T-helper 1 cell treated with Interleukin-12 subunit alpha and Interleukin-12 subunit beta and Interleukin-4 antibody, amounts not matched to agents 30 μg/mL and 1 μg/mL, for 36 hours (primary cell): Measurements from ENCODE around the gene RIMBP2.
"Not testable (repeated sequence)": the region's sequence is repeated elsewhere in the genome, so short reads cannot be mapped to it uniquely, and the experiment has no call there.

ENCODE experiments used
- H3K27ac Mint-ChIP-seq: one replicate; pipeline ENCODE4 v1.8.0; 2021; ENCODE audit warnings: mild to moderate bottlenecking, mixed read lengths
- H3K27me3 Mint-ChIP-seq: one replicate; pipeline ENCODE4 v1.8.0; 2021; ENCODE audit warnings: low read depth, mixed read lengths
- H3K36me3 Mint-ChIP-seq: one replicate; pipeline ENCODE4 v1.8.0; 2021; ENCODE audit warnings: low read depth, mixed read lengths
- H3K4me1 Mint-ChIP-seq: one replicate; pipeline ENCODE4 v1.8.0; 2021; ENCODE audit warnings: low read depth, mixed read lengths
- H3K4me3 Mint-ChIP-seq: one replicate; pipeline ENCODE4 v1.8.0; 2021; ENCODE audit warnings: mild to moderate bottlenecking, moderate library complexity, mixed read lengths
- H3K9me3 Mint-ChIP-seq: one replicate; pipeline ENCODE4 v1.8.0; 2021; ENCODE audit warnings: mixed read lengths

Gene RIMBP2

GRCh38 chr12:130744274-130744673 is 28.2 kb upstream of the RIMBP2 start:
- Mint-ChIP-seq H3K4me3 (no peak overlapping the region), H3K27me3 (peaks cover 6% of the 10 kb centered on the region), H3K27ac (no peak overlapping the region), H3K36me3 (no peaks in the 10 kb centered on the region), H3K9me3 (peaks cover 6% of the 10 kb centered on the region), H3K4me1 (no peaks in the 10 kb centered on the region)

GRCh38 chr12:130743606-130744005 is 27.5 kb upstream of the RIMBP2 start:
- H3K4me3 Mint-ChIP-seq = no peak overlapping the region
- H3K4me1 Mint-ChIP-seq = no peaks in the 10 kb centered on the region
- H3K36me3 Mint-ChIP-seq = no peaks in the 10 kb centered on the region
- no peak overlapping the region for H3K27ac Mint-ChIP-seq
- H3K9me3 Mint-ChIP-seq = peaks cover 6% of the 10 kb centered on the region
- H3K27me3 Mint-ChIP-seq = peaks cover 6% of the 10 kb centered on the region

- Mint-ChIP-seq H3K27me3 (peaks cover 5% of the 10 kb centered on the region), H3K4me1 (no peaks in the 10 kb centered on the region), H3K36me3 (no peaks in the 10 kb centered on the region), H3K4me3 (no peak overlapping the region), H3K27ac (no peak overlapping the region), H3K9me3 (peaks cover 6% of the 10 kb centered on the region)
Observed at GRCh38 chr12:130743176-130743575, 27.1 kb upstream of the RIMBP2 start.

- no peaks in the 10 kb centered on the region for H3K36me3 Mint-ChIP-seq
- no peak overlapping the region for H3K4me3 Mint-ChIP-seq
- peaks cover 6% of the 10 kb centered on the region for H3K9me3 Mint-ChIP-seq
- H3K27ac Mint-ChIP-seq = no peak overlapping the region
- no peaks in the 10 kb centered on the region for H3K27me3 Mint-ChIP-seq
- no peaks in the 10 kb centered on the region for H3K4me1 Mint-ChIP-seq
Observed at GRCh38 chr12:130742716-130743115, 26.6 kb upstream of the RIMBP2 start.

GRCh38 chr12:130742112-130742511 is 26.0 kb upstream of the RIMBP2 start:
- no peaks in the 10 kb centered on the region for H3K36me3 Mint-ChIP-seq
- no peaks in the 10 kb centered on the region for H3K4me1 Mint-ChIP-seq
- peaks cover 6% of the 10 kb centered on the region for H3K9me3 Mint-ChIP-seq
- no peak overlapping the region for H3K27ac Mint-ChIP-seq
- H3K4me3 Mint-ChIP-seq = no peak overlapping the region
- no peaks in the 10 kb centered on the region for H3K27me3 Mint-ChIP-seq

- Mint-ChIP-seq H3K4me1 (no peaks in the 10 kb centered on the region), H3K9me3 (peaks cover 6% of the 10 kb centered on the region), H3K36me3 (no peaks in the 10 kb centered on the region)
Observed at GRCh38 chr12:130739571-130739970, 23.5 kb upstream of the RIMBP2 start.

GRCh38 chr12:130738403-130738802 is 22.3 kb upstream of the RIMBP2 start:
- not testable (repeated sequence) for H3K27ac Mint-ChIP-seq, H3K9me3 Mint-ChIP-seq

More at GRCh38 chr12:130739571-130739970, 23.5 kb upstream of the RIMBP2 start:
- H3K27ac Mint-ChIP-seq = no peak overlapping the region
- no peak overlapping the region for H3K4me3 Mint-ChIP-seq
- H3K27me3 Mint-ChIP-seq = no peaks in the 10 kb centered on the region

GRCh38 chr12:130737731-130738130 is 21.6 kb upstream of the RIMBP2 start:
- no peaks in the 10 kb centered on the region for H3K27me3 Mint-ChIP-seq
- H3K4me1 Mint-ChIP-seq = no peaks in the 10 kb centered on the region

More at GRCh38 chr12:130738403-130738802, 22.3 kb upstream of the RIMBP2 start:
- not testable (repeated sequence) for H3K36me3 Mint-ChIP-seq, H3K4me1 Mint-ChIP-seq, H3K4me3 Mint-ChIP-seq, H3K27me3 Mint-ChIP-seq

GRCh38 chr12:130729344-130729743 is 13.2 kb upstream of the RIMBP2 start:
- no peak overlapping the region for H3K27ac Mint-ChIP-seq
- H3K36me3 Mint-ChIP-seq = no peaks in the 10 kb centered on the region
- H3K4me3 Mint-ChIP-seq = no peak overlapping the region
- H3K27me3 Mint-ChIP-seq = no peaks in the 10 kb centered on the region
- H3K9me3 Mint-ChIP-seq = peaks cover 9% of the 10 kb centered on the region
- no peaks in the 10 kb centered on the region for H3K4me1 Mint-ChIP-seq

More at GRCh38 chr12:130737731-130738130, 21.6 kb upstream of the RIMBP2 start:
- Mint-ChIP-seq H3K9me3 (peaks cover 6% of the 10 kb centered on the region), H3K27ac (no peak overlapping the region), H3K36me3 (no peaks in the 10 kb centered on the region), H3K4me3 (no peak overlapping the region)

- no peaks in the 10 kb centered on the region for H3K36me3 Mint-ChIP-seq
- no peaks in the 10 kb centered on the region for H3K4me1 Mint-ChIP-seq
- no peak overlapping the region for H3K27ac Mint-ChIP-seq
- H3K4me3 Mint-ChIP-seq = no peak overlapping the region
- H3K27me3 Mint-ChIP-seq = no peaks in the 10 kb centered on the region
- peaks cover 18% of the 10 kb centered on the region for H3K9me3 Mint-ChIP-seq
Observed at GRCh38 chr12:130728158-130729058, 12.3 kb upstream of the RIMBP2 start.

- Mint-ChIP-seq H3K9me3 (peaks cover 31% of the 10 kb centered on the region), H3K36me3 (no peaks in the 10 kb centered on the region), H3K4me3 (no peak overlapping the region), H3K4me1 (no peaks in the 10 kb centered on the region), H3K27me3 (peaks cover 25% of the 10 kb centered on the region), H3K27ac (no peak overlapping the region)
Observed at GRCh38 chr12:130719263-130719859, 3.3 kb upstream of the RIMBP2 start.

- H3K4me1 Mint-ChIP-seq = no peaks in the 10 kb centered on the region
- peaks cover 37% of the 10 kb centered on the region for H3K27me3 Mint-ChIP-seq
- no peak overlapping the region for H3K27ac Mint-ChIP-seq
- H3K9me3 Mint-ChIP-seq = peaks cover 15% of the 10 kb centered on the region
- no peaks in the 10 kb centered on the region for H3K36me3 Mint-ChIP-seq
- no peak overlapping the region for H3K4me3 Mint-ChIP-seq
Observed at GRCh38 chr12:130717752-130718151, 1.7 kb upstream of the RIMBP2 start.

GRCh38 chr12:130716969-130717366 is 869 bp upstream of the RIMBP2 start:
- peaks cover 42% of the 10 kb centered on the region for H3K27me3 Mint-ChIP-seq

GRCh38 chr12:130715150-130715997 is 725 bp downstream of the RIMBP2 start:
- Mint-ChIP-seq H3K27ac (no peak overlapping the region), H3K4me1 (no peaks in the 10 kb centered on the region), H3K36me3 (no peaks in the 10 kb centered on the region), H3K4me3 (no peak overlapping the region), H3K27me3 (peaks cover 45% of the 10 kb centered on the region), H3K9me3 (peaks cover 7% of the 10 kb centered on the region)

More at GRCh38 chr12:130716969-130717366, 869 bp upstream of the RIMBP2 start:
- H3K4me3 Mint-ChIP-seq = no peak overlapping the region
- no peaks in the 10 kb centered on the region for H3K4me1 Mint-ChIP-seq
- H3K9me3 Mint-ChIP-seq = peaks cover 7% of the 10 kb centered on the region
- no peak overlapping the region for H3K27ac Mint-ChIP-seq
- H3K36me3 Mint-ChIP-seq = no peaks in the 10 kb centered on the region
